HCT116 (cell line): Measurements from ENCODE around the gene PCDHGB2. TPM values are rescaled to one million over a fixed set of nuclear protein-coding genes. Genes with fewer than 3 reads are reported as not detected.

Experiments used
- ATAC-seq: fragments of 200-7000 bp; cut with Tn5 transposase; 2 replicates; pipeline ENCODE4 v1.9.1; 2020; ENCODE audit warnings: mild to moderate bottlenecking, moderate library complexity
- BruUV-seq: library from RNA; stranded (reverse); fragments of 400-500 nt; replicated peaks from 2 replicates; lab custom pipeline; 2021; lab: Mats Ljungman, UMichigan
- CTCF ChIA-PET: fragments of 300-600 bp; sonication (Branson Sonifier 250); formaldehyde crosslinking; loops from one replicate; lab custom pipeline; 2021; ENCODE audit warnings: antibody characterized with exemption; lab: Charles Lee
- POLR2A ChIA-PET: fragments of 300-600, 350-600 bp; sonication (Branson Sonifier 250); formaldehyde crosslinking; loops from one replicate; lab custom pipeline; 2021; ENCODE audit warnings: antibody characterized with exemption; lab: Charles Lee
- RAD21 ChIA-PET, 2 experiments: fragments of 300-600 bp; sonication (Branson Sonifier 250); formaldehyde crosslinking; loops; one replicate each; lab custom pipeline; 2023; ENCODE audit warnings: low total read pairs in 2 of 2; ENCODE audit not compliant: uncharacterized antibody in 2 of 2, unreplicated experiment in 2 of 2, low non-redundant PET in 1 of 2; lab: Charles Lee
- DNase-seq: peaks from one replicate; pipeline ENCODE4 v3.0.0-alpha.2; 2010; ENCODE audit warnings: low read depth, low spot score
- H2AFZ ChIP-seq: fragments of 200-600 bp; shearing (Covaris generic), sonication (generic); 2 replicates; pipeline ENCODE4 v1.6.1; 2017; ENCODE audit warnings: low read depth, mixed run types, mixed read lengths, antibody characterized with exemption, low read length; ENCODE audit not compliant: poor library complexity, severe bottlenecking
- H3K27ac ChIP-seq: 2 replicates; pipeline ENCODE4 v1.5.1; 2012; ENCODE audit warnings: low read depth, low read length
- H3K27me3 ChIP-seq: fragments of 200-600 bp; sonication (generic); 2 replicates; pipeline ENCODE4 v1.6.1; 2016; ENCODE audit warnings: mixed run types, low read length, mixed read lengths; ENCODE audit not compliant: insufficient read depth
- H3K36me3 ChIP-seq, 2 experiments: fragments of 200-500 bp in 1 of 2; fragments of 200-600 bp in 1 of 2; sonication (Bioruptor generic) in 1 of 2; sonication (generic) in 1 of 2; 2 replicates each; pipeline versions ENCODE4 v1.5.1 to v1.6.1; 2014 to 2016; ENCODE audit warnings: low read length in 2 of 2, inconsistent platforms in 1 of 2, mixed read lengths in 1 of 2, mixed run types in 1 of 2; ENCODE audit not compliant: insufficient read depth in 2 of 2, control insufficient read depth in 1 of 2
- H3K4me1 ChIP-seq, 2 experiments: fragments of 200-600 bp in 1 of 2; sonication (generic) in 1 of 2; 2 replicates each; pipeline versions ENCODE4 v1.5.1 to v1.6.1; 2012 to 2017; ENCODE audit warnings: low read length in 2 of 2, inconsistent platforms in 1 of 2, mild to moderate bottlenecking in 1 of 2, mixed read lengths in 1 of 2, mixed run types in 1 of 2, moderate library complexity in 1 of 2; ENCODE audit not compliant: insufficient read depth in 2 of 2, control insufficient read depth in 1 of 2
- H3K4me2 ChIP-seq: fragments of 200-600 bp; sonication (generic); 2 replicates; pipeline ENCODE4 v1.6.1; 2017; ENCODE audit warnings: mixed run types, low read length, mixed read lengths
- H3K4me3 ChIP-seq, 2 experiments: fragments of 200-600 bp in 1 of 2; sonication (generic) in 1 of 2; replicated peaks in 1 of 2; 2 replicates each; pipeline ENCODE4 v1.5.1; 2011 to 2016; ENCODE audit warnings: low read length in 2 of 2, control low read depth in 1 of 2, low read depth in 1 of 2, mild to moderate bottlenecking in 1 of 2, mixed read lengths in 1 of 2, mixed run types in 1 of 2
- H3K79me2 ChIP-seq: fragments of 200-600 bp; sonication (generic); 2 replicates; pipeline ENCODE4 v1.6.1; 2017; ENCODE audit warnings: mild to moderate bottlenecking, mixed run types, low read length, moderate library complexity, mixed read lengths; ENCODE audit not compliant: insufficient read depth
- H3K9ac ChIP-seq: fragments of 200-600 bp; sonication (generic); 2 replicates; pipeline ENCODE4 v1.6.1; 2016; ENCODE audit warnings: low read length, mixed read lengths
- H3K9me2 ChIP-seq: fragments of 200-600 bp; sonication (generic), shearing (Covaris generic); 2 replicates; pipeline ENCODE4 v1.6.1; 2017; ENCODE audit warnings: mixed run types, mild to moderate bottlenecking, moderate library complexity; ENCODE audit not compliant: insufficient read depth
- H3K9me3 ChIP-seq, 2 experiments: fragments of 200-500 bp in 1 of 2; fragments of 200-600 bp in 1 of 2; sonication (Bioruptor generic) in 1 of 2; sonication (generic) in 1 of 2; 2 replicates each; pipeline ENCODE4 v1.6.1; 2014 to 2017; ENCODE audit warnings: low read length in 2 of 2, mixed read lengths in 2 of 2, inconsistent platforms in 1 of 2, low read depth in 1 of 2, mild to moderate bottlenecking in 1 of 2, mixed run types in 1 of 2, moderate library complexity in 1 of 2; ENCODE audit not compliant: control insufficient read depth in 1 of 2, insufficient read depth in 1 of 2
- H4K20me1 ChIP-seq: fragments of 200-600 bp; sonication (generic), shearing (Covaris generic); 2 replicates; pipeline ENCODE4 v1.6.1; 2017; ENCODE audit warnings: mixed run types, mild to moderate bottlenecking, moderate library complexity; ENCODE audit not compliant: insufficient read depth
- EGR1 ChIP-seq: IDR thresholded peaks from 2 replicates; pipeline ENCODE4 v1.6.1; 2012; ENCODE audit warnings: low read depth
- ELF1 ChIP-seq: IDR thresholded peaks from 2 replicates; pipeline ENCODE4 v1.6.1; 2012; ENCODE audit warnings: low read depth, borderline replicate concordance
- EZH2 ChIP-seq: fragments of 200-600 bp; sonication (generic); IDR thresholded peaks from 2 replicates; pipeline ENCODE4 v1.6.1; 2017; ENCODE audit warnings: antibody characterized with exemption, mixed run types
- JUND ChIP-seq: IDR thresholded peaks from 2 replicates; pipeline ENCODE4 v1.6.1; 2012
- POLR2A ChIP-seq: IDR thresholded peaks from 2 replicates; pipeline ENCODE4 v1.7.0; 2011; ENCODE audit warnings: borderline replicate concordance; ENCODE audit not compliant: insufficient read depth, insufficient read length; ENCODE audit errors: extremely low read depth
- POLR2AphosphoS5 ChIP-seq: IDR thresholded peaks from 2 replicates; pipeline ENCODE4 v1.6.1; 2011; ENCODE audit warnings: mild to moderate bottlenecking, low read depth, low read length, moderate library complexity
- RAD21 ChIP-seq: IDR thresholded peaks from 2 replicates; pipeline ENCODE4 v1.6.1; 2012; ENCODE audit warnings: low read depth, mild to moderate bottlenecking
- REST ChIP-seq: IDR thresholded peaks from 2 replicates; pipeline ENCODE4 v1.6.1; 2012; ENCODE audit warnings: low read depth
- SRF ChIP-seq: IDR thresholded peaks from 2 replicates; pipeline ENCODE4 v1.6.1; 2012; ENCODE audit warnings: low read depth
- ZBTB33 ChIP-seq: IDR thresholded peaks from 2 replicates; pipeline ENCODE4 v1.6.1; 2011; ENCODE audit warnings: mild to moderate bottlenecking, low read length, moderate library complexity; ENCODE audit not compliant: insufficient replicate concordance; ENCODE audit errors: extremely low read depth
- intact Hi-C: fragments of 100-400 bp; cut with micrococcal nuclease; formaldehyde crosslinking; loops from 2 replicates; pipeline ENCODE4 v1.10.0; 2022
- total RNA-seq: library from RNA; stranded (reverse); gene quantifications from one replicate; pipeline ENCODE4 v1.2.1, GENCODE V29; 2021; ENCODE audit not compliant: unreplicated experiment

Gene PCDHGB2
- total RNA-seq, 1 experiment from 2014 or later: 0.34 TPM

- no peaks in the 10 kb centered on the region for H3K36me3 ChIP-seq
- POLR2A ChIA-PET: no interaction called here
- H3K9me3 ChIP-seq: peaks cover 0 to 12% of the 10 kb centered on the region in 2 experiments; a peak in 2 of 4 replicates
- H3K9me2 ChIP-seq: no peaks in the 10 kb centered on the region
- no peaks in the 10 kb centered on the region for H3K79me2 ChIP-seq
- no peak overlapping the region for H3K9ac ChIP-seq
- no peak overlapping the region for H3K4me2 ChIP-seq
- ATAC-seq: no peak
- DNase-seq: no peak
- CTCF ChIA-PET: no interaction called here
- H4K20me1 ChIP-seq: no peaks in the 10 kb centered on the region
- no peak overlapping the region for H2AFZ ChIP-seq
- no peaks in the 10 kb centered on the region for H3K4me1 ChIP-seq
- no peaks in the 10 kb centered on the region for H3K27me3 ChIP-seq
- RAD21 ChIA-PET: no interaction called here
- TF ChIP-seq SRF (no peak), RAD21 (no peak), ELF1 (no peak), EZH2 (no peak), POLR2A (no peak), ZBTB33 (no peak), POLR2AphosphoS5 (no peak), REST (no peak), JUND (no peak), EGR1 (no peak)
- H3K4me3 ChIP-seq: no peak overlapping the region
- H3K27ac ChIP-seq: no peak overlapping the region
- intact Hi-C loops: no loop called here
- BruUV-seq: no TSS peak
Measured at GRCh38 chr5:141374627-141375026, 14.8 kb downstream of the PCDHGB2 start.
